Gastroesophageal sphincter (tissue), 4 donors: ENCODE data around the gene RAD51B. TPM values are rescaled to one million over a fixed set of nuclear protein-coding genes. Genes with fewer than 3 reads are reported as not detected.

Source experiments
- ATAC-seq: fragments of 150-250 bp; one replicate; pipeline ENCODE4 v1.9.1; 2016; ENCODE audit warnings: mild to moderate bottlenecking, moderate library complexity
- H3K27ac ChIP-seq, 4 donors: fragments of 200-600 bp; sonication (generic) in 3 of 4; 1 replicate in 3 of 4; 2 replicates in 1 of 4; pipeline ENCODE4 v1.5.1; 2016 to 2019
- H3K27me3 ChIP-seq: fragments of 200-600 bp; sonication (generic); one replicate; pipeline ENCODE4 v1.5.1; 2019
- H3K36me3 ChIP-seq, 2 donors: fragments of 200-600 bp; sonication (generic); one replicate each; pipeline ENCODE4 v1.5.1; 2019; ENCODE audit warnings: control low read depth in 1 of 2
- H3K4me1 ChIP-seq, 3 donors: fragments of 200-600 bp; sonication (generic); 1 replicate in 2 of 3; 2 replicates in 1 of 3; pipeline ENCODE4 v1.5.1; 2016 to 2019; ENCODE audit warnings: control low read depth in 2 of 3
- H3K4me3 ChIP-seq, 2 donors: fragments of 200-600 bp; sonication (generic); one replicate each; pipeline ENCODE4 v1.5.1; 2019; ENCODE audit warnings: mild to moderate bottlenecking in 1 of 2, moderate library complexity in 1 of 2
- H3K9me3 ChIP-seq, 3 donors: fragments of 200-600 bp; sonication (generic); one replicate each; pipeline ENCODE4 v1.5.1; 2017 to 2019; ENCODE audit warnings: control low read depth in 2 of 3
- EP300 ChIP-seq: sonication (generic); formaldehyde crosslinking; IDR thresholded peaks from one replicate; pipeline ENCODE4 v1.6.1; 2017; ENCODE audit warnings: antibody characterized with exemption, mild to moderate bottlenecking
- POLR2A ChIP-seq, 2 donors: fragments of 450-650 bp; IDR thresholded peaks; one replicate each; pipeline ENCODE4 v1.6.1; 2017; ENCODE audit warnings: antibody characterized with exemption in 2 of 2, mild to moderate bottlenecking in 2 of 2, moderate library complexity in 1 of 2
- POLR2AphosphoS5 ChIP-seq: sonication (generic); formaldehyde crosslinking; IDR thresholded peaks from one replicate; pipeline ENCODE4 v1.6.1; 2017; ENCODE audit warnings: antibody characterized with exemption
- WGBS, 2 donors: methylation state at CpG; one replicate each; pipeline ENCODE4 v1.1.5; 2018; ENCODE audit warnings: low coverage in 1 of 2; 5-methylcytosine and 5-hydroxymethylcytosine counted together
- total RNA-seq, 4 donors: library from RNA; depleted of rRNA; stranded (reverse); fragments of >200 nt; gene quantifications; one replicate each; pipeline ENCODE4 v1.1.0, GENCODE V29; 2016
- TF ChIP-seq, protein P1 (sequence below), 4 experiments: fragments of 200-600 bp in 2 of 4; fragments of 450-650 bp in 2 of 4; sonication (generic) in 1 of 4; IDR thresholded peaks; one replicate each; pipeline ENCODE4 v1.5.1; 2017 to 2019; ENCODE audit warnings: antibody characterized with exemption in 4 of 4, mild to moderate bottlenecking in 2 of 4, moderate library complexity in 2 of 4

The RAD51B gene
- total RNA-seq, 4 donors from 2014 or later: 5.1 to 7.0 (median 6.0) TPM

- no peak for TF ChIP-seq EP300
- TF ChIP-seq, protein P1, sequence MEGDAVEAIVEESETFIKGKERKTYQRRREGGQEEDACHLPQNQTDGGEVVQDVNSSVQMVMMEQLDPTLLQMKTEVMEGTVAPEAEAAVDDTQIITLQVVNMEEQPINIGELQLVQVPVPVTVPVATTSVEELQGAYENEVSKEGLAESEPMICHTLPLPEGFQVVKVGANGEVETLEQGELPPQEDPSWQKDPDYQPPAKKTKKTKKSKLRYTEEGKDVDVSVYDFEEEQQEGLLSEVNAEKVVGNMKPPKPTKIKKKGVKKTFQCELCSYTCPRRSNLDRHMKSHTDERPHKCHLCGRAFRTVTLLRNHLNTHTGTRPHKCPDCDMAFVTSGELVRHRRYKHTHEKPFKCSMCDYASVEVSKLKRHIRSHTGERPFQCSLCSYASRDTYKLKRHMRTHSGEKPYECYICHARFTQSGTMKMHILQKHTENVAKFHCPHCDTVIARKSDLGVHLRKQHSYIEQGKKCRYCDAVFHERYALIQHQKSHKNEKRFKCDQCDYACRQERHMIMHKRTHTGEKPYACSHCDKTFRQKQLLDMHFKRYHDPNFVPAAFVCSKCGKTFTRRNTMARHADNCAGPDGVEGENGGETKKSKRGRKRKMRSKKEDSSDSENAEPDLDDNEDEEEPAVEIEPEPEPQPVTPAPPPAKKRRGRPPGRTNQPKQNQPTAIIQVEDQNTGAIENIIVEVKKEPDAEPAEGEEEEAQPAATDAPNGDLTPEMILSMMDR (IDR thresholded peaks at IDR 0.05): no peak
- no peak for TF ChIP-seq POLR2AphosphoS5
- no peak for TF ChIP-seq POLR2A (IDR thresholded peaks at IDR 0.05)
- no peak overlapping the region for H3K4me3 ChIP-seq
- H3K27ac ChIP-seq: peak overlapping the region in 2 of 4 donors; percentile 68 to 79
- 50 to 87% methylated on average over 3 to 6 of the region's 8 CpGs for WGBS, 2 donors
- H3K36me3 ChIP-seq: no peaks in the 10 kb centered on the region
- peaks cover 19 to 70% (median 41%) of the 10 kb centered on the region in 3 donors for H3K4me1 ChIP-seq
- no peak for ATAC-seq
- no peaks in the 10 kb centered on the region for H3K9me3 ChIP-seq
- H3K27me3 ChIP-seq: no peaks in the 10 kb centered on the region
These were observed 698.6 kb downstream of the RAD51B start for GRCh38 chr14:68518166-68518565.

GRCh38 chr14:68518761-68519670 is 699.4 kb downstream of the RAD51B start:
- Histone ChIP-seq H3K36me3 (no peaks in the 10 kb centered on the region), H3K27me3 (no peaks in the 10 kb centered on the region), H3K4me1 (peaks cover 20 to 70% (median 45%) of the 10 kb centered on the region in 3 donors), H3K27ac (peak overlapping the region in 3 of 4 donors; percentile 56 to 79 (median 68)), H3K9me3 (no peaks in the 10 kb centered on the region), H3K4me3 (no peak overlapping the region)
- 7 to 26% methylated on average over 4 to 6 of the region's 7 CpGs for WGBS, 2 donors
- TF ChIP-seq EP300 (no peak), POLR2A (IDR thresholded peaks at IDR 0.05) (no peak), POLR2AphosphoS5 (no peak)
- TF ChIP-seq, protein P1 (IDR thresholded peaks at IDR 0.05): no peak
- ATAC-seq: no peak

DNA sequence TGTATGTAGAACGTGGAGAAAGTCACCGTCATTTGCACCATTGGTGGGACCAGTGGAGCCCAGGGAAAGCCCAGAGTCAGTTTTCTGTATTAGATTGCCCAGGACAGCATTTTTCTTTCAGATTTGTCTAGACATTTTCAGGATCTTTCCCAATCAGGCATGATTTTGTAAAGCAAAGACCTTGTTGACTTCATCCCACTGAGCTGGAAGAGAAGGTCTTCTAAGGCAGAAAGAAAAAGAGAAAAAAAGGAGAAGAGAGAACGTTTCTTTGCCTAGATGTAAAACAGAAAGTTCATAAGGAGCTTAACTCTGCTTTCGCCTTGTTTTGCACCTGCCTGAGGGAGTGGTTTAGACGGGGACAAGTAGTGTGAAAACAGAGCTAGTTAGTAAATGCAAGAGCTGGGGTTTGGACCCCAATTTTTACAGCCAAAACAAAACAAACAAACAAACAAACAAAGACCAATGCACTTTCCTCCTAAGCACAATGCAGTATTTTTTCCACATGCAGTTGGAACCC is 700.1 kb downstream of the RAD51B start:
- no peaks in the 10 kb centered on the region for H3K36me3 ChIP-seq
- no peak for TF ChIP-seq POLR2AphosphoS5
- no peak for TF ChIP-seq EP300
- TF ChIP-seq, protein P1 (IDR thresholded peaks at IDR 0.05): no peak
- no peak for TF ChIP-seq POLR2A (IDR thresholded peaks at IDR 0.05)
- H3K4me1 ChIP-seq: peaks cover 20 to 76% (median 52%) of the 10 kb centered on the region in 3 donors
- no peaks in the 10 kb centered on the region for H3K9me3 ChIP-seq
- WGBS, 2 donors: 58 to 63% methylated on average over 4 of the region's 5 CpGs
- H3K27ac ChIP-seq: peak overlapping the region in 3 of 4 donors; percentile 68 to 85 (median 79)
- no peaks in the 10 kb centered on the region for H3K27me3 ChIP-seq
- ATAC-seq: no peak
- H3K4me3 ChIP-seq: no peak overlapping the region

GRCh38 chr14:68520637-68521556 is 701.3 kb downstream of the RAD51B start:
- Histone ChIP-seq H3K27me3 (no peaks in the 10 kb centered on the region), H3K36me3 (no peaks in the 10 kb centered on the region), H3K4me3 (no peak overlapping the region), H3K4me1 (peaks cover 20 to 81% (median 52%) of the 10 kb centered on the region in 3 donors), H3K9me3 (no peaks in the 10 kb centered on the region), H3K27ac (peak overlapping the region; percentile 79 to 94 (median 85))
- WGBS, 2 donors: 59 to 86% methylated on average over 2 to 4 of the region's 5 CpGs
- ATAC-seq: no peak
- TF ChIP-seq POLR2A (IDR thresholded peaks at IDR 0.05) (no peak), POLR2AphosphoS5 (no peak), EP300 (no peak)
- TF ChIP-seq, protein P1 (IDR thresholded peaks at IDR 0.05): no peak
